Fibroblast of skin of abdomen (primary cell): ENCODE results near the gene MIGA2.
A peak's percentile ranks its signal among the peaks of the same experiment; 100 is the strongest.
"Not testable (repeated sequence)": the region's sequence is repeated elsewhere in the genome, so short reads cannot be mapped to it uniquely, and the experiment has no call there.

Experiments used
- DNase-seq: peaks from one replicate; pipeline ENCODE4 v3.0.0-alpha.2; 2013

The MIGA2 gene

GRCh38 chr9:129011170-129011569 is 25.3 kb upstream of the MIGA2 start:
- no peak for DNase-seq

- no peak for DNase-seq
Measured at GRCh38 chr9:129011761-129012181, 24.7 kb upstream of the MIGA2 start.

GRCh38 chr9:129012343-129012742 is 24.1 kb upstream of the MIGA2 start:
- DNase-seq: no peak

- no peak for DNase-seq
Measured at GRCh38 chr9:129012893-129013448, 23.5 kb upstream of the MIGA2 start.

GRCh38 chr9:129013674-129014073 is 22.8 kb upstream of the MIGA2 start:
- no peak for DNase-seq

- DNase-seq: no peak
Measured at GRCh38 chr9:129014124-129014523, 22.3 kb upstream of the MIGA2 start.

- DNase-seq: no peak
Measured at GRCh38 chr9:129014608-129015007, 21.8 kb upstream of the MIGA2 start.

GRCh38 chr9:129021091-129021490 is 15.3 kb upstream of the MIGA2 start:
- no peak for DNase-seq

- no peak for DNase-seq
Measured at GRCh38 chr9:129022037-129022436, 14.4 kb upstream of the MIGA2 start.

GRCh38 chr9:129023036-129023907 is 13.2 kb upstream of the MIGA2 start:
- DNase-seq: peak; percentile 74

GRCh38 chr9:129023908-129024233 is 12.6 kb upstream of the MIGA2 start:
- no peak for DNase-seq

- DNase-seq: no peak
Measured at GRCh38 chr9:129026442-129027223, 9.8 kb upstream of the MIGA2 start.

- DNase-seq: no peak
Measured at GRCh38 chr9:129027224-129027684, 9.2 kb upstream of the MIGA2 start.

- DNase-seq: no peak
Measured at GRCh38 chr9:129027685-129028191, 8.7 kb upstream of the MIGA2 start.

GRCh38 chr9:129028192-129028966 is 8.0 kb upstream of the MIGA2 start, which contains the start of gene SH3GLB2:
Gene SH3GLB2, minus strand, starts transcription at chr9:129028331. Its CDS starts 177 bp downstream, at chr9:129028154.
- peak; percentile 93 for DNase-seq

- DNase-seq: no peak
Measured at GRCh38 chr9:129030191-129030590, 6.2 kb upstream of the MIGA2 start.

GRCh38 chr9:129031514-129031913 is 4.9 kb upstream of the MIGA2 start:
- DNase-seq: no peak

- no peak for DNase-seq
Measured at GRCh38 chr9:129032541-129033159, 3.8 kb upstream of the MIGA2 start.

GRCh38 chr9:129033216-129033615 is 3.2 kb upstream of the MIGA2 start:
- no peak for DNase-seq

- DNase-seq: not testable (repeated sequence)
Measured at GRCh38 chr9:129035838-129036237, 588 bp upstream of the MIGA2 start.

GRCh38 chr9:129036923-129037766 is 719 bp downstream of the MIGA2 start:
- no peak for DNase-seq
